Dendritic cell treated with granulocyte-macrophage colony-stimulating factor and Interleukin-4, amounts not matched to agents 40 ng/mL and 50 ng/mL, for 4 days (primary cell): ENCODE data around the gene TMTC3.

Experiments used
- H3K27ac Mint-ChIP-seq: one replicate; pipeline ENCODE4 v1.8.0; 2022; ENCODE audit warnings: mild to moderate bottlenecking, mixed read lengths
- H3K27me3 Mint-ChIP-seq: one replicate; pipeline ENCODE4 v1.8.0; 2022; ENCODE audit warnings: mild to moderate bottlenecking, mixed read lengths
- H3K36me3 Mint-ChIP-seq: one replicate; pipeline ENCODE4 v1.8.0; 2022; ENCODE audit warnings: low read depth, mixed read lengths
- H3K4me1 Mint-ChIP-seq: one replicate; pipeline ENCODE4 v1.8.0; 2022; ENCODE audit warnings: low read depth, mixed read lengths
- H3K4me3 Mint-ChIP-seq: one replicate; pipeline ENCODE4 v1.8.0; 2022; ENCODE audit warnings: mild to moderate bottlenecking, moderate library complexity, mixed read lengths
- H3K9me3 Mint-ChIP-seq: one replicate; pipeline ENCODE4 v1.8.0; 2022; ENCODE audit warnings: mixed read lengths
- intact Hi-C: fragments of 100-400 bp; cut with micrococcal nuclease; formaldehyde crosslinking; loops from one replicate; pipeline ENCODE4 v1.15.0; 2022

Gene TMTC3

GRCh38 chr12:88247241-88247643, 105.1 kb downstream of the TMTC3 start:
- Mint-ChIP-seq H3K27me3 (no peaks in the 10 kb centered on the region), H3K9me3 (no peaks in the 10 kb centered on the region), H3K4me3 (no peak overlapping the region), H3K36me3 (no peaks in the 10 kb centered on the region), H3K4me1 (no peaks in the 10 kb centered on the region), H3K27ac (no peak overlapping the region)
- intact Hi-C loops: no loop called here

- no peak overlapping the region for H3K4me3 Mint-ChIP-seq
- no peaks in the 10 kb centered on the region for H3K4me1 Mint-ChIP-seq
- no peaks in the 10 kb centered on the region for H3K27me3 Mint-ChIP-seq
- H3K36me3 Mint-ChIP-seq: no peaks in the 10 kb centered on the region
- H3K27ac Mint-ChIP-seq: no peak overlapping the region
- H3K9me3 Mint-ChIP-seq: no peaks in the 10 kb centered on the region
- intact Hi-C loops: no loop called here
Observed at GRCh38 chr12:88248606-88249005, 106.5 kb downstream of the TMTC3 start.
